Measurements from ENCODE around the gene MYL12A. TPM values are rescaled to one million over a fixed set of nuclear protein-coding genes. Genes with fewer than 3 reads are reported as not detected.

MYL12A gene
- total and polyA plus RNA-seq, 2 of the 13 experiments (the other 11 are each of a cell fraction or from before 2014, with no cell fraction given) = 261 to 277 TPM

GRCh38 chr18:3217948-3218647 is 29.5 kb upstream of the MYL12A start (continued):
- TF ChIP-seq SCMH1 (CRISPR knock-in tag; IDR thresholded peaks at IDR 0.05; ENCODE audit: borderline replicate concordance) (no peak), TSC22D2 (CRISPR knock-in tag; IDR thresholded peaks at IDR 0.05; ENCODE audit: borderline replicate concordance) (no peak), PRDM4 (CRISPR knock-in tag; IDR thresholded peaks at IDR 0.05; ENCODE audit: borderline replicate concordance) (no peak), RFX1 (IDR thresholded peaks at IDR 0.05) (no peak), ZBTB7A (CRISPR knock-in tag; IDR thresholded peaks at IDR 0.05) (no peak), THAP9 (CRISPR knock-in tag; IDR thresholded peaks at IDR 0.05; ENCODE audit: borderline replicate concordance) (no peak), NRL (CRISPR knock-in tag; IDR thresholded peaks at IDR 0.05; ENCODE audit: borderline replicate concordance) (no peak), ZNF503 (CRISPR knock-in tag; IDR thresholded peaks at IDR 0.05) (peak; percentile 72; the same call in 1 of the 2 replicates), FOXM1 (CRISPR knock-in tag; IDR thresholded peaks at IDR 0.05) (no peak), ZNF512B (CRISPR knock-in tag; IDR thresholded peaks at IDR 0.05; ENCODE audit: borderline replicate concordance) (no peak), ZFP82 (CRISPR knock-in tag; IDR thresholded peaks at IDR 0.05; ENCODE audit: borderline replicate concordance) (no peak), POGK (CRISPR knock-in tag; conservative IDR thresholded peaks at IDR 0.05) (no peak), KLF15 (CRISPR knock-in tag; IDR thresholded peaks at IDR 0.05; ENCODE audit: borderline replicate concordance) (no peak), ZSCAN25 (CRISPR knock-in tag; IDR thresholded peaks at IDR 0.05) (no peak), DNMT1 (CRISPR knock-in tag; IDR thresholded peaks at IDR 0.05) (no peak), ISX (CRISPR knock-in tag; conservative IDR thresholded peaks at IDR 0.05) (no peak), ZNF674 (CRISPR knock-in tag; IDR thresholded peaks at IDR 0.05; ENCODE audit: low read depth) (no peak)
